Suprapubic skin (tissue), 4 donors: ENCODE data around the gene RNF212.

Source experiments
- CTCF ChIP-seq, 2 donors: fragments of 200-600 bp in 1 of 2; fragments of 450-650 bp in 1 of 2; sonication (generic) in 1 of 2; IDR thresholded peaks; one replicate each; pipeline ENCODE4 v1.5.1; 2016 to 2019; ENCODE audit warnings: antibody characterized with exemption in 2 of 2, mild to moderate bottlenecking in 1 of 2, moderate library complexity in 1 of 2
- POLR2A ChIP-seq, 2 donors: fragments of 450-650 bp; IDR thresholded peaks; one replicate each; pipeline ENCODE4 v1.6.1; 2017; ENCODE audit warnings: antibody characterized with exemption in 2 of 2, mild to moderate bottlenecking in 2 of 2, moderate library complexity in 2 of 2
- POLR2AphosphoS5 ChIP-seq, 3 donors: sonication (generic); formaldehyde crosslinking; IDR thresholded peaks; one replicate each; pipeline ENCODE4 v1.6.1; 2017; ENCODE audit warnings: antibody characterized with exemption in 3 of 3

DNA sequence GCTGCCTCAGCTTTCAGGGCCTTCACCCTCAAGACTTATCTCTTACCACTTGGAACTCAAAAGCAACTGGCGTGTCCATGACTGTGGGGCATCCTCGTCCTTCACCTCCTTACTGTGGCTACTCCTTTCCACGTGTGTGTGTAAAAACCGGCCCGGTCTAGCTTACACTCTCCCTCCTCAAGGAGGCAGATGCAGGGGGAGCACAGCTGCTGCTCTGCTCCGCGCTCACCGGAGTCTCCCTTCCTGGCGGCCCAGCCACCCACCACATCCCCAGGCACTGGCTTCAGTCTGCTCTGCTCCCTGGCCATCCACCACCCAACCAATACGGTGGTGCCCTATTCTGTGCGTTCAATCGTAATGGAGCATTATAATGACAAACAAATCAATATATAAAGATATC, 8.3 kb downstream of the RNF212 start:
- no peak for TF ChIP-seq CTCF (IDR thresholded peaks at IDR 0.05)
- no peak for TF ChIP-seq POLR2A (IDR thresholded peaks at IDR 0.05)
- TF ChIP-seq POLR2AphosphoS5 (IDR thresholded peaks at IDR 0.05), result no peak
